Skin of body (tissue), 2 donors: Measurements from ENCODE around the gene APOL3. TPM values are rescaled to one million over a fixed set of nuclear protein-coding genes. Genes with fewer than 3 reads are reported as not detected.
"Not testable (repeated sequence)": the region's sequence is repeated elsewhere in the genome, so short reads cannot be mapped to it uniquely, and the experiment has no call there.

Experiments
- DNase-seq: peaks from one replicate; lab custom pipeline; 2025; lab: John Stamatoyannopoulos, UW
- total RNA-seq: library from RNA; depleted of rRNA; stranded (reverse); fragments of >200 nt; gene quantifications from one replicate; pipeline ENCODE4 v1.2.3, GENCODE V29; 2014

Gene APOL3
- total RNA-seq, 1 donor from 2014 or later, result 6.8 TPM

DNA sequence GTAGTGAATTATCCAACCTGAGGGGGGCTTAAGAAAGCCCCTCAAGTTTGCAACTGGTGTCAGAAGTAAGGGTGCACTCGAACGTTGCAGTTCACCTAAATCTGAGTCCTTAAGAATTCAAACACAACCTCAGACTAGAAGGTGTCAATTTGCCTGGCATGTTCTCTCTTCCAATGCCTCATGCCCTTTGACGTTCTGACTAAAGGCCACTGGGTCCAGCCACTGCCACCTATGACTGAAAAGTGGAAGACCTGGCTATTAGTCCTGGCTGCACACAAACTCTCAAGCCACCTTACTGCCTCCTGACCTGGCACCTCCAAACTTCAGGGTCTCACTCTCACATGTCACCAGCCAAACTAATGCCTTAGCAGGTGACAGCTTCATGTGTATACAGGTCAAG is 33.0 kb upstream of the APOL3 start:
- DNase-seq, result no peak

GRCh38 chr22:36193171-36193570 is 32.6 kb upstream of the APOL3 start:
- DNase-seq, result no peak

- DNase-seq, result no peak
These were observed 32.0 kb upstream of the APOL3 start for GRCh38 chr22:36192542-36192941.

DNA sequence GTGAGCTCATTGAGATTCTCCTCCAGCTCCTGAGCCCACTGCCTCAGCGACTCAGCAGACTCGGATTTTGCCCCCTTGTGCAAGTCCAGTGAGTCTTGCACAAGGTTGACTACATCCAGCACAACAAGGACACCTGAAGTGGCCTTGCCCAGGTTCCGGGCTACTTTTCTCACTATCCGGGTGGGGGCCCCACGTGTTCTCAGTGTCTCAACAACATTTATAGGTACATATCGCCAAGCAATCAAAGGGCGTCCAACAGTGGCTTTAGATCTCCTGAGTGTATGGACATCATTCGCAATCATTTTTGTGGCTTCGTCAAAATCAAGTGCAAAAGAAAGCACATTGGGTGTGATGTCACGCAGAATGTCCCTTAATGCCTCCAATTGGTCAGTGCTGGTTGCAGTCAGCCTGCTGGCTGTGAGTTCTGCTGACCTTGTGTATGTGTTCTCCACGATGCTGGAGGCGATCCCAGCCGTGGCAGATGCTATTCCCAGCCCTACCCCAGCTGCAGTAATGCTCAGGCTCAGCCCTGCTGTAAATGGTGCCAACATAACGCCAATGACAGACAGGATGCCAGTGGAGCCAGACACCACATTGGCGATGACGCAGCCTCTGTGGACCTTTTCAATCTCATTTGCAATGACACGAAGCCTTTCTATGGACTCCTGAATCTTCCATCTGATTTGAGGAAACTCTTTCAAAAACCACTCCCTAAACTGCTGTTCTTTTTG is 30.7 kb upstream of the APOL3 start:
- DNase-seq, result no peak

- DNase-seq, result not testable (repeated sequence)
These were observed 27.3 kb upstream of the APOL3 start for GRCh38 chr22:36187862-36188261.

- no peak for DNase-seq
These were observed 25.5 kb upstream of the APOL3 start for GRCh38 chr22:36185828-36186624.

DNA sequence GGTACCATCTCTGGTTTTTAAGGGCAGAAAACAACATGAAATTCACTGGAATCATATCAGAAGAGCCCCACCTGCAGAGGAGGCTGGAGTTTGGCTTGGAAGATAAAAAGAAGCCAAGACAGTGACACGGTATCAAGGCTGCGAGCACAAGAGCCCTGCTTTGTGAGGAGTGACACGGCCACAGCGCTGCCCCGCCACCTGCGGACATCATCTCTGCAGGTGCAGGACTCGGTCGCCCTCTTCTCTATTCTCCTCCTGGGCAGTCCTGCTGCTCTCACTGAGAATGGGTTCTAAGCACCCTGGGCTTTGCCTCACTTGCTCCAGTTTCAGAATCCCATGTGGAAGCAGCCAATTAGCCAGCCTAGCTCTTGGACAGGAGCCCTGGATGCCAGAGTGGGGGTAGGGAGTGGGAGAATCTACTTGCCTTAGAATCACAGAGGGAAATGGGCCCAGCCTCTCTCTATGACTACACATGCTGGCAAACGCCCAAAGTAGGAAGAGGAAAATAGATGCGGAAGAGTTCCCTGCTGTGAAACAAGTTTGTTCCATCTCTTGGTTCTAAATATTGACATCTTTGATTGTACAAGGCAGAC is 24.0 kb upstream of the APOL3 start:
- no peak for DNase-seq

GRCh38 chr22:36183446-36183845 is 22.9 kb upstream of the APOL3 start:
- DNase-seq, result no peak

DNA sequence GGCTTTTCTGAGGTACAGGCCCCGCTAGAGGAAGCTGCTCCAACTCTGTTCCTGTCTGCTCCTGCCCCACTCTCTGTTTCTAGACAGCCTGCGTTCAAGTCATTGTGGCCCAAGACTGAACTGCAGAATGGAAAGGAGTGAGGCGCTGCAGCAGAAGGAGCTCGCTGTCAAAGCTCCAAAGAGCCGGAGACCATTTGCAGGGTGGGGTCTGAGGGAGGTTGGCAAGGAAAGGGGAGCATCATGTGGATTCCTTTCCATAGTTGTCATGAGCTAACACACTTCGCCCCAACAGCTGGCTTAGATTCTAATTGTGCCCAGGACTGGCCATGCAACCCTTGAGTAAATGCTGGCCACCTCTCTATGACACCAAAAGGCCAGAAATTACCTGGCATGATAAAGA is 22.3 kb upstream of the APOL3 start:
- DNase-seq, result no peak

DNA sequence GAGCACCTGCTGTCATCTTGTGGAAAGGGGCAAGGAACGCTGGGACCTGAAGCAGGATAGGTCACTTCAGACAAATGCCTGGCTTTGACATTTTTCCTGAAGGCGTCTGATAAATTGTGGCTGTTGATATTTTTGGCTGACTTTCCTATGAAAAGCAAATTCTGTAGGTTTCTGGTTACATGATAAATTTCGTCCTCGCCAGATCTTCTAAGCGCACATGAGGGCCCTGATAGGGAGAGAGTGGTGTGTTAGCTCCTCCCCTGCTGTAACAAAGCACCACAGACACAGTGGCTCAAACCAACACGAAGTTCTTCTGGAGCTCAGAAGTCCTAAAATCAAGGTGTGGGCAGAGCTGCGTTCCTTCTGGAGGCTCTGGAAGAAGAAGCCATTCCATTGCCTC is 21.5 kb upstream of the APOL3 start:
- no peak for DNase-seq

DNA sequence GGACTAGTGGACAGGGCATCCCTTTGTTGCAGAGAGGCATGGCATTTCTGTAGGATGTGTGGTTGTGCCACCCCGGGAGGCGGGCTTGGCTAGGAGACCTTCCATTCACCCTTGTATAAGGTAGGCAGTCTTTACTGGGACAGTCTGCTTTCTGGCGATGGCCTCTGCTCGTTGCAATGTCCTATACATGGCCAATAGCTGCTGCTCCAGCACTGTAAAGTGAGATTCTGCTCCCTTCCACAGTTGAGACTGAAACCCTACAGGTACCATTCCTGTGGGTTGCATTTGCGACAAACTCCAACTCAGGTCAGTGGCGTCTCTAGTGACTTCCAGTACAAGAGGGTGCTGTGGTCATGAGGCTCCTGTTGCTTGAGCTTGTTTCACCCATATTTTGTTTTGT is 20.4 kb upstream of the APOL3 start:
- DNase-seq, result no peak

DNA sequence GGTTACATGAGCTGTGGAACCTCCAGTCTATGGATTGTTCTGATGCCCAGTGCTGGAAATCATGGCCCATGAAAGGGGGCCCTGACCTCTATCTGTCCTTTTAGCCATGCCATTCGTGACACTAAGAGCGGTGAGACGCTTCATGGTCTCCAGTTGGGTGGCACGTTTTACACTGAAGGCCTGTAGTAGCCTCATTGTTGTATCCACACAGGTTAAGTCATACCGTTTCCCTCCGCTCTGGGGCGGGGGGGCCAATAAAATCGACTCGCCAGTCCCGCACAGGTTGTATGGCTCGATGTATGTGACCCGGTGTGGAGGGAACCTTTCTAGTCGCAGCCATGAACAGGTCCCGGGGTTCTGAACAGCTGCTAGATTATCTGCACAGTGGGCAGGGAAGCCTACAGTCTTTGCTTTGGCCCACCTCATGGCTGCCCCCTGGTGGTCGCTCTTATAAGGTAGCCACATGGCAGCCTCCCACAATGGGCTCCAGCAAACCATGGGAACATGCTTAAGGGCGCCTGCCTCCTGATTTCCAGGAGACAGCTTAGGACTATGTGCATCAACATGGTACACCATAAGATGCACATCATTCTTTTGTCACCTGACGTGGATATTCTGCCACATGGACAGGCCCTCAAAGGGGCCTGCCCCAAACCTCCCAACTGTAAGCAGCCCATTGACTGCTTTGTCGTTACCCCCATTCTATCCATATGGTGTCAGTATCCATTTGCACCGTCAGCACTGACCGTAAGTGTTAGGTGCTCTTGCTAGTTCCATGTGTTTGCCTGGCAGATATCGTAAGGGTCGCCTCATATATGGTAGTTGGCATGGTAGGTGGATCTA is 19.7 kb upstream of the APOL3 start:
- DNase-seq, result no peak

GRCh38 chr22:36177160-36177559 is 16.6 kb upstream of the APOL3 start:
- no peak for DNase-seq

GRCh38 chr22:36175892-36176291 is 15.3 kb upstream of the APOL3 start:
- no peak for DNase-seq

- DNase-seq, result no peak
These were observed 11.4 kb upstream of the APOL3 start for GRCh38 chr22:36171941-36172340.

GRCh38 chr22:36166518-36167220 is 6.1 kb upstream of the APOL3 start:
- no peak for DNase-seq

- no peak for DNase-seq
These were observed 5.5 kb upstream of the APOL3 start for GRCh38 chr22:36166086-36166485.

DNA sequence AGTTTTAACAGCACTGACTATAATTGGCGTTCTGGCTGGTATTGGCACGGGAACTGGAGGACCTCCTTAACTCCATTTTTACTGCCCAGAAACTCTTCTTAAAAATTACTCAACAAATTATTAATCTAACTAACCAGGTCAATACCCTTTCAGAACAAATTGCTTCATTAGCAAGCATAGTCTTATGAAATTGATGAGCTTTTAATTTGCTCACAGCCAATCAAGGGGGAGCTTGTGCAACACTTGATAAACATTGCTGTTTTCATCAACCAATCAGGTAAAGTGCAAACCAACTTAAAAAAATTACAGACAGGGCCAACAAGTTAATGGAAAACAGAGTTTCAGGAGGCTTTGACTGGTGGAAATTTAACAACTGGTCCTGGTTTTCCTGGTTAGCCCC is 4.6 kb upstream of the APOL3 start:
- DNase-seq, result no peak

GRCh38 chr22:36164621-36165020 is 4.1 kb upstream of the APOL3 start:
- DNase-seq, result no peak

- DNase-seq, result no peak
These were observed 2.9 kb upstream of the APOL3 start for GRCh38 chr22:36163497-36163896.
